ENCODE measurements around the gene BPGM.
"Not testable (repeated sequence)": the region's sequence is repeated elsewhere in the genome, so short reads cannot be mapped to it uniquely, and the experiment has no call there.

The BPGM gene

DNA sequence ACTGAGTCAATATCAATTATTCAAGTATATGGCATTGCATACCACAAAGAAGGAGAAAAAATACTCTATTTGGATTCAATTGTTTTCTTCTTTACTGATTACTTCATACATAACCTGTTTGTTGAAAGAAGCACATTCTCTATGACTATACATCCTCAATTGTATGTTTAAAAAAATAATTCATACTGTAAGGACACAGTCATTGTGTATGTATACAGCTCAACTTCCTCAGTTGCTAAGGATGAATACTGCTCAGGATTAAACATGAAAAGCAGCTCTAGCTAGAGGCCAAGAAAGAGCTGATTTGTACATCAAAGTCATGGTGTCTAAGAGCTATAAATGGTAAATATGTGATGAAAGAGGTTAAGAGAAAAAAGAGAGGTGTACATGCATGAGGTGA, 15.8 kb upstream of the BPGM start:
- DNase-seq = no peak

DNA sequence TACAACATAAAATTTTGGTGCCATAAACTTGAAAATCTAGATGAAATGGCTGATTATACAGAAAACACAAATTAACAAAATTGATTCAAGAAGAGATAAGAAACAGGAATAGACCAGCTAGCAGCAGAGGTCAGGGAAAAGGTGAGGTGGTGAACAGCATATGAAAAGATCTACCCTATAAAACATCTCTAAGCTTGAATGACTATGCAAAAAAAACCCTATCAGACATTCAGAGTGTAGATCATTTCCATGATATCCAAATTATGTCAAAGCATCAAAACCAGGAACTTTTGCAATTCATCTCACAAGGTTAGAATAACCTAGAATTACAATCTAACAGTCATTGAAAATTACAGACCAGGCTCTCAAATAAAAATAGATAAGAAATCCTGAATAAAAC, 14.6 kb upstream of the BPGM start:
- no peak for DNase-seq

DNA sequence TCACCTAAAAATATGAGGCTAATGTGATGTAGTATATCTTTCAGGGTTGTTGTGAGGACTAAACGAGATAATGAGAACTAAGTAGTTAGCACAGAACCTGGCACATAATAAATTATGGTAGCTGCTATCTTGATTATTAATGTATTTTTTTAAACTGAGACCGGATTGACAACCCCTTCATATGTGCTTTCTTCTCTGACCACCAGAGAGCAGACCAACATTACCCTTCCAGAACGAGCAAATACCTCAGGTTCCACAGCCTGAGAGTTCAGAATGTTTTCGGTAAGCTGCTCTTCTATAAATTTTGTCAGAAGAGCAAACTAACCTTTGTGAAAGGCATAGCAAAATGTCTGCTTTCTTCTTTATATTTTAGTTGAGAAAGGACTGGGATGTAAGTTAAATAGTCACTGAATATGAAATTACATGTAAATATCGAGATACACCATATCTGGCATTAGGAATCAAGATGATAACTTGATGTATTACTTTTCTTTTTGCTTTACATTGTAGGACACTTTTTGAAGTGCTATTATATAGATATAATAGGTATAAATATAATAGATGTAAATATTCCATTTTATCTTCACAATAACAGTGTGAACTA, 13.6 kb upstream of the BPGM start:
- peak in 1 of 58 donors; percentile 26 for DNase-seq

- DNase-seq = no peak
Measured at GRCh38 chr7:134636008-134636449, 10.6 kb upstream of the BPGM start.

GRCh38 chr7:134637441-134637840, 9.2 kb upstream of the BPGM start:
- no peak for DNase-seq

- DNase-seq = no peak
Measured at GRCh38 chr7:134637934-134638719, 8.5 kb upstream of the BPGM start.

- no peak for DNase-seq
Measured at GRCh38 chr7:134639061-134639460, 7.6 kb upstream of the BPGM start.

DNA sequence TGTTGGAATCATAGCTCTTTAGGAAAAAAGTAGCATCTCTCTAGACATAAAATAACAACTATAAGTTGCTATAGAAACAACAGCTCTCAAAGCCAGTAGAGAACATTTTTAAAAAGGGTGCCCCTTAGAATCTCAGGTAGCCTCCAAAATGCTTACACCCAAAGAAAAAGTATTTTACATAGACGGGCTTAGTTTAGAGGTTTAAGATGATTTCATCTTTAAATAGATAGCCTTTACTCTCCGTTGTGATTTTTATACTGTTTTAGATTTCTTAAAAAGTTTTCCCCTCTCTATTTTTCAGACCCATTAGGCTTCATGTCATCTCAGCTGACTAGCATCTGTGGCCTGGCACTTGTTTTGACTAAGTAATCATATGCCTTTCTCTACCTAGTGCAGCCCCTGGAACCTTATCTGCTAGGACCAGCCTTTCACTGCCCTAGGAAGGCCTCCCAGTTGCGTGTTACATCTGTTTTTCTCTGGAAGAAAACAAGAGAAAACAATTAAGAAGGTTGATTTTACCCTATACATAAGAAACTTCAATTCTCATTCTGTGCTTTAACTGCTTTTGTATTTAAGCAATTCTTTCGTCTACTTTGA, 6.9 kb upstream of the BPGM start:
- DNase-seq = no peak

- DNase-seq = no peak
Measured at GRCh38 chr7:134640842-134641715, 5.6 kb upstream of the BPGM start.

DNA sequence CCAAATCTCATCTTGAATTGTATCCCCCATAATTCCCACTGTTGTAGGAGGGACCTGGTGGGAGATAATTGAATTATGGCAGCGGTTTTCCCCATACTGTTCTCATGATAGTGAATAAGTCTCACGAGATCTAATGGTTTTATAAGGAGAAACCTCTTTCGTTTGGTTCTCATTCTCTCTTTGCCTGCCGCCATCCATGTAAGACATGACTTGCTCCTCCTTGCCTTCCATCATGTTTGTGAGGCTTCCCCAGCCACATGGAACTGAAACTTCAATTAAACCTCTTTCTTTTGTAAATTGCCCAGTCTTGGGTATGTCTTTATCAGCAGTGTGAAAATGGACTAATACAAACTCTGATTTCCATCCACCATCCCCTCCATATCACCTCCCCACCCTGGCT, 4.7 kb upstream of the BPGM start:
- not testable (repeated sequence) for DNase-seq

DNA sequence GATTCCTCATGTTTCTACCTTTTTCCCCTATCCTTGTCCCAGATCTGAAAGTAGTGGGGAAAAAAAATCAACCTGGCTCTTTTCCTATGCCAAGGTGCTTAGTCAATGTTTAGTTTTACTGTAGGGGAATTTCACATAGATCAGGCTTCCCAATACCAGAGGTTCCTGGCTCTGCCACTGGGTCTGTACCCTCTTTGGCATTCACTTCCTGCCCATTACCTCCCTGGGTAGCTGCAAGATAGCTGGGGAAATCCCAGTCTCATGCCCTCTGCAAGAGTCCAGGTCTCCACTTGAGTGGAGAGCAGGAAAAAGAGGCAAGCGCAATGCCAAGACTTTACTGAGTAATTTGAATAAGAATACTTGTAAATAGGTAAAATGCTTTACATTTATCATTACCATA, 3.5 kb upstream of the BPGM start:
- no peak for DNase-seq

- no peak for DNase-seq
Measured at GRCh38 chr7:134645478-134645877, 1.2 kb upstream of the BPGM start.

- DNase-seq = peak in 1 of 58 donors; percentile 4
Measured at GRCh38 chr7:134645935-134646334, 718 bp upstream of the BPGM start.

GRCh38 chr7:134648456-134648855, 1.8 kb downstream of the BPGM start:
- no peak for DNase-seq

DNA sequence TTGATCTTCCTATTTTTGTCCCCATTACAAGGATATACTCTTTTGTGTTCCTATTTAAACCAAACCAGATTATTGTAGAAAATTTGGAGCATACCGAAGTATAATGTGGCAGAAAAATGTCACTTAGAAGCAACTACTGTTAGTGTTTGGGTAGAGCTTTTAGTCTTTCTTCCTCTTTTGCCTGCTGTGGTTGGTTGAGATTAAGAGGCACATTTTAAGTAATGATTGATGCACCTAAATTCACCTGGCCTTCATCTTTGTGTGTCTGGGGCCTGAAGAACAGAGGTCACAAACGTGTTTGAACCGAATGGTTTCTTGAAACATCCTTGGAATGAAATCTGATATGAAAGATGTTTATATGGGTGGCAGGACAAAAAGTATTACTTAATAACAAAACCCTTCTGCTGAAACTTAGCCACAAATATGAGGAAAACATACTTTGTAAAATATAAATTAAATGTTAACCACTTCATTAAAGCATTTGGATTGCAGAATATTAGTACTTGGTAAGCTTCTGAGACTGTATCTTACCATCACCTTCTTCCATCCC, 2.6 kb downstream of the BPGM start:
- no peak for DNase-seq

GRCh38 chr7:134651991-134652390, 5.3 kb downstream of the BPGM start:
- no peak for DNase-seq

- no peak for DNase-seq
Measured at GRCh38 chr7:134654104-134654775, 7.6 kb downstream of the BPGM start.

DNA sequence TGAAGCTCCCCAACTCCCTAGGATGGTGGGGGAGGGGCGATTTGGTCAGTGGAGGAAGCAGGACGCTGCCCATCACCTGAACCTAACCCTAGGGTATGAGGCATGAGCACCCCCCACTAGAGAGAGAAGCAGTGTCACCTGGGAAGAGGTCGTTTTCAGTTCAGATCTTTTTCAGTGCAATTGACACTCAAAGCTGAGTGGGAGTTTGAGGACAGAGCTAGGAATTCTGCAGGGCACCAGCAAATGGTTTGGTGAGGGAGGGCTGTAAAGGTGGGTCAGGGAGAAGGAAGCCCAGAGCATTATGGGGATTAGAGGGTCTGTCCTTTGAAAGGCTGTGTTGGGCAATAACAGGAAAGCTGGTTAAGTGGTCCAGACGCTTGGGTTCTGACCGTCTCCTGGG, 10.9 kb downstream of the BPGM start:
- no peak for DNase-seq

DNA sequence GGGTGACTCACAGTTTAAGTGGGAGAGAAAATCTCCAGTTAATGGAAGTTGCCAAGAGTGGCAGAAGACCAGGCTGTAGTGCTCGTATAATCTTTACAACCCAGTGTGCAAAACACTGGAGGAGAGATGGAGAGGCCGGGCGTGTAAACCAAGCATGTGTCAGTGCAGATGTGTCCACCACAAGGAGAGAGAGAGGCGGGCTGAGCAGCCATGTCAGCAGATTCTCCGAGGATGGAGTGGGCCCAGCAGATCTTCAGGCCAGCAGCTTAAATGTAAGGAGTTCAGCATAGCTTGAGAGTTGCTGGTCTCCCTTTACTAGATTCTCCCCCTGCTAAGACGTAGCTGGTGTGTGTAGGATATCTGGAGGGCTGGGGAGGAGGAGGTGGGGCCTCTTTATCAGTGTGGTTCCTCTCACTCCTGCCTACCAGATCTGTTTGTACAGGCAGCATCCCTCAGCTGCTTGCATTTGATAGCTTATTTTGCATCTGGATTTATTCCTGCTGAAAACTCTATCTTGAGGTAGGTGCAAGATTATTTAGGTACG, 13.7 kb downstream of the BPGM start:
- DNase-seq = peak in 5 of 58 donors; percentile 1 to 14 (median 2)

DNA sequence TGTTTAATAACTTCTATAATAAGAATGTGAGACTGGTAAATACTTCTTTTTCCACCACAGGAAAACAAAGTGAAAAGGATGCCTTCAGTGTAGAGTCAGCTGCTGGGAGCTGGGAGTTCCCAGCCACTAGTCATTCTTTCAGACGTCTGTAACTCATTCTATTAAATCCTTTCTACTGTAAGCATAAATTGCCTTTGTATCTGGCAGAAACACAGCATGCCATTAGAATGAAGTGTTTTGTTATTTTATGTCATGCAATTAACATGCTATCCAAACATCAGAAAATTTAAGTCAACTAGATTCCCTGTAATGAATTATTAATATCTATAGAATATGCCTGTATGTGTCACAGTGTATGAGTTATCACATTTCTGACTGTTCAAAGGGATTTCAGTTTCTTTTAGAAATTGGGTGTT, 14.3 kb downstream of the BPGM start:
- no peak for DNase-seq
